ENCODE measurements around the gene NOXRED1. TPM values are rescaled to one million over a fixed set of nuclear protein-coding genes. Genes with fewer than 3 reads are reported as not detected.

Gene NOXRED1
- total RNA-seq, 1 experiment from 2014 or later = 2.0 TPM

DNA sequence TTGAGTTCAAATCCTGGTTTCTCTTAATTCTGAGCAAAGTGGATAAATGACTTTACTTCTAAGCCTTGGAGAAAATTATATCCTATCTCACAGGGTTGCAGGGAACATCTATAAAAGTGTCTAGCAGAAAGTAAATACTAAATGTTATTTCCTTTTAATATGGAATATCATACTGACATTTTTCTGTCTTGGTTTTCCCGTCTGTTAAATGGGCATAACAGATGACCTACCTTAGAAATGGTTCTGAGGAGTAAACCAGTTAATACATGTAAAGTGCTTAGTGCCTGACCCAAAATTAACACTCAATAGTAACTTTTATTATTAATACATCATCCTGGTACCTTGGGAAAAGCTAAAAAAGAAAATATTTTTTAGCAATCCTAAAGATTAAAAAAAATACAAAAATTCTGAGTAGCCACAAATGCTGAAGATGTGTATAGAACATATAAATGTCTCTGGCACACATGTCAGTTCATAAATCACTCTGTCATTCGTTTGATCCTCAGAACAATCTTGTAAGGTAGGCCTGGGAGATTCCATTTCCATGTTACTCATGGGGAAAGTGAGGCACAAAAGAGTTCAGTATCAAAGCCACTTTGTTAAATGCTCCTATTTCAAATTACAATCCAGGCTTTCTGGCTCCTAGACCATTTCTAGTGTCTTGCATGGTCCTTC, 32.8 kb upstream of the NOXRED1 start:
- Histone ChIP-seq H3K4me3 (peak overlapping the region; percentile 73), H3F3A (ENCODE audit: insufficient read depth, low read depth) (peaks cover 16% of the 10 kb centered on the region; the same call in 1 of the 2 replicates), H3K4me2 (peak overlapping the region; percentile 97), H3K9me3 (ENCODE audit: insufficient read depth, low read depth) (no peaks in the 10 kb centered on the region), H2AFZ (no peak overlapping the region), H3K36me3 (ENCODE audit: low read depth) (peaks cover 33% of the 10 kb centered on the region), H3K27me3 (ENCODE audit: insufficient read depth, low read depth) (no peaks in the 10 kb centered on the region), H4K20me1 (ENCODE audit: insufficient read depth) (peaks cover 24% of the 10 kb centered on the region), H3K79me2 (ENCODE audit: low read depth) (peaks cover 59% of the 10 kb centered on the region), H3K27ac (no peak overlapping the region), H3K9me2 (ENCODE audit: insufficient read depth) (no peaks in the 10 kb centered on the region), H3K4me1 (replicated peaks; ENCODE audit: insufficient read depth) (peaks cover 20% of the 10 kb centered on the region)
- CTCF ChIA-PET = interaction anchor here (0.6 kb wide), 1 partner anchor 645 kb away, joined by 3 read pairs; no protein-coding TSS in a partner anchor
- BruUV-seq (replicated peaks) = no TSS peak
- DNase-seq = no peak
- intact Hi-C loops (cut with micrococcal nuclease; ENCODE audit: unreplicated experiment) = loop anchor here (5.0 kb wide), 4 partner anchors 96 to 579 kb away; no protein-coding TSS in a partner anchor
- POLR2A ChIA-PET (ENCODE audit: unreplicated experiment) = no interaction called here
- TF ChIP-seq, protein P1, sequence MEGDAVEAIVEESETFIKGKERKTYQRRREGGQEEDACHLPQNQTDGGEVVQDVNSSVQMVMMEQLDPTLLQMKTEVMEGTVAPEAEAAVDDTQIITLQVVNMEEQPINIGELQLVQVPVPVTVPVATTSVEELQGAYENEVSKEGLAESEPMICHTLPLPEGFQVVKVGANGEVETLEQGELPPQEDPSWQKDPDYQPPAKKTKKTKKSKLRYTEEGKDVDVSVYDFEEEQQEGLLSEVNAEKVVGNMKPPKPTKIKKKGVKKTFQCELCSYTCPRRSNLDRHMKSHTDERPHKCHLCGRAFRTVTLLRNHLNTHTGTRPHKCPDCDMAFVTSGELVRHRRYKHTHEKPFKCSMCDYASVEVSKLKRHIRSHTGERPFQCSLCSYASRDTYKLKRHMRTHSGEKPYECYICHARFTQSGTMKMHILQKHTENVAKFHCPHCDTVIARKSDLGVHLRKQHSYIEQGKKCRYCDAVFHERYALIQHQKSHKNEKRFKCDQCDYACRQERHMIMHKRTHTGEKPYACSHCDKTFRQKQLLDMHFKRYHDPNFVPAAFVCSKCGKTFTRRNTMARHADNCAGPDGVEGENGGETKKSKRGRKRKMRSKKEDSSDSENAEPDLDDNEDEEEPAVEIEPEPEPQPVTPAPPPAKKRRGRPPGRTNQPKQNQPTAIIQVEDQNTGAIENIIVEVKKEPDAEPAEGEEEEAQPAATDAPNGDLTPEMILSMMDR (conservative IDR thresholded peaks at IDR 0.05) = no peak
- no peak for TF ChIP-seq EZH2 (IDR thresholded peaks at IDR 0.05; ENCODE audit: low read depth)

DNA sequence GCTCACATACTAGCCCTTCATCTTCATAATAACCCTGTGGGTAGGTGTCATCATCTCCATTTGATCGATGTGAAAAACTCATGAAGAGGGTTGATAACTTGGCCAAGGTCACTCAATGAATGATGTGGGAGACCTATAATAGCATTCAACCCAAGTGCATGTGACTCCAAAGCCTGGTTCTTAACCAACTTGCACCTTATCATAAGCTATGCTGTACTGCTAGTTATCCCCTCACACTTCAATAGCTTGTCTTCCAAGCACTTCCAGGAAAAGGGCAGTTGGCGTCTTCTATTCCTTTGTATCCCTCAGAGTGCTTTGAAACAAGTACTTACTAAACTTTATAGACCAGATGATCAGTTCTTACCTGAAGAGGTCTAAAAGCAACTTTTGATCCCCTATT, 18.9 kb upstream of the NOXRED1 start:
- Histone ChIP-seq H2AFZ (no peak overlapping the region), H3K9me2 (ENCODE audit: insufficient read depth) (no peaks in the 10 kb centered on the region), H3K4me3 (no peak overlapping the region), H3K27me3 (ENCODE audit: insufficient read depth, low read depth) (no peaks in the 10 kb centered on the region), H3K4me2 (no peak overlapping the region), H3K4me1 (replicated peaks; ENCODE audit: insufficient read depth) (no peaks in the 10 kb centered on the region), H3K27ac (no peak overlapping the region), H3K9me3 (ENCODE audit: insufficient read depth, low read depth) (no peaks in the 10 kb centered on the region), H3K79me2 (ENCODE audit: low read depth) (no peaks in the 10 kb centered on the region), H3F3A (ENCODE audit: insufficient read depth, low read depth) (no peaks in the 10 kb centered on the region), H4K20me1 (ENCODE audit: insufficient read depth) (no peaks in the 10 kb centered on the region), H3K36me3 (ENCODE audit: low read depth) (peaks cover 48% of the 10 kb centered on the region)
- CTCF ChIA-PET = no interaction called here
- DNase-seq = no peak
- BruUV-seq (replicated peaks) = no TSS peak
- intact Hi-C loops (cut with micrococcal nuclease; ENCODE audit: unreplicated experiment) = no loop called here
- no peak for TF ChIP-seq EZH2 (IDR thresholded peaks at IDR 0.05; ENCODE audit: low read depth)
- TF ChIP-seq, protein P1 (conservative IDR thresholded peaks at IDR 0.05) = no peak
- POLR2A ChIA-PET (ENCODE audit: unreplicated experiment) = no interaction called here

GRCh38 chr14:77439861-77440260, 16.5 kb upstream of the NOXRED1 start:
- no peaks in the 10 kb centered on the region for H4K20me1 ChIP-seq (ENCODE audit: insufficient read depth)
- no peak for DNase-seq
- no peak for TF ChIP-seq EZH2 (IDR thresholded peaks at IDR 0.05; ENCODE audit: low read depth)
- TF ChIP-seq, protein P1 (conservative IDR thresholded peaks at IDR 0.05) = no peak
- H3K4me3 ChIP-seq = no peak overlapping the region
- intact Hi-C loops (cut with micrococcal nuclease; ENCODE audit: unreplicated experiment) = no loop called here
- CTCF ChIA-PET = no interaction called here
- no peaks in the 10 kb centered on the region for H3K9me2 ChIP-seq (ENCODE audit: insufficient read depth)
- H3F3A ChIP-seq (ENCODE audit: insufficient read depth, low read depth) = no peaks in the 10 kb centered on the region
- H3K36me3 ChIP-seq (ENCODE audit: low read depth) = peaks cover 54% of the 10 kb centered on the region
- no peaks in the 10 kb centered on the region for H3K4me1 ChIP-seq (replicated peaks; ENCODE audit: insufficient read depth)
- H3K27me3 ChIP-seq (ENCODE audit: insufficient read depth, low read depth) = no peaks in the 10 kb centered on the region
- H3K9me3 ChIP-seq (ENCODE audit: insufficient read depth, low read depth) = no peaks in the 10 kb centered on the region
- no peak overlapping the region for H3K27ac ChIP-seq
- H3K4me2 ChIP-seq = no peak overlapping the region
- H2AFZ ChIP-seq = no peak overlapping the region
- H3K79me2 ChIP-seq (ENCODE audit: low read depth) = no peaks in the 10 kb centered on the region
- POLR2A ChIA-PET (ENCODE audit: unreplicated experiment) = no interaction called here
- BruUV-seq (replicated peaks) = no TSS peak

Data from PC-9 (cell line).